ENCODE measurements around the gene KCNC4.

The KCNC4 gene

DNA sequence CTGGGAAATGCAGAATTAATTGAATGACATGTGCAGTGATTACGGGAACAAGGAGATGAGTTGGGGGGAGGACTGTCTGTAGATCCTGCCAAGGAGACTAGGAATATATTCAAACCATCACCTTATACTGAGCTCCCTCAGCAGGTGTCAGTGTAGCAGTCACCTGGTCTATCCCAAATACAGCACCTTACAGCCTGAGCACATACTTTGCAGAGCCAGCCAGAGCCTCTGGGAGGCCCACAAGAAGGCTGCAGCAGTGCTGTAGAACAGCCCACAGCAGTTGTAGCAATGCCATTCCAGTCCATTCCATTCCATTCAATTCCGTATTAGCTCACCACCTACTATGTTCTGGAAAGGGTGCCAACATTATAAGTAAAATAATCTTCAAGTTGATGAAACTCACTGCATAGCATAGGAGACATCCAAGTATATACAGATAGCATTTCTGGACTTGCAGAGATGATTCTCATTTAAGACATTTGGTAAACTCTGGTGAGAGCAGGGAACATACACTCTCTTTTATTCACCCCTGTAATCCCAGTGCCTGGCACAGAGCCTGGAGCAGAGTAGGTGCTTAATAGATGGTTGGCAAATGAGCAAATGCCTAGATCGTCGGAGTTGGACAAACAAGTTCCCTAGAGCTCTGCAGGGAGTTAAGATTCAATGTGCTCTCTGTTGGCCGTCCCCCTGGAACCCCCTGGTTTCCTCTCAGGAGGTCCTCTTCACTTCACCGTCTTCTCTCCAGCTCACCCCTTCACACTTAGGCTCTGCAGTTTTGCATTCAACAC lies 44.7 kb downstream of the KCNC4 start:
- DNase-seq (ENCODE audit: low read depth), result no peak

DNA sequence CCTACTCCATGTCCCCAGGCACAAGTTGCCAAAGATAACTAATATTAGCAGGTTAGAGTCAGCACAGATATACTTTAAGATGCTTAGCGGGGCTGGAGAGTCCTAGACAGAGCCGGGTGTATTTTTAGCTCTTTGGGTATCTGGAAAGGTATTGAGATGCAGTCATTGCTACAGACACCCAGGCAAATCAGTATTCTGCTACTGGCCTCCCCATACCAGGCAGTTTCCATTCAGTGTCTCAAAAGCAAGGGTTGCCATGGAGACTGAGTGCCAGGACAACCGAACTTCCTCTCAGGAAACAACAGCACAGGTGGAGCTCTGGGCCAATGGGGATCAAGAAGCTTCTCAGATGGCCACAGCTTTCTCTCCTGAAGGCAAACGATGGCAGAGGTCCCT lies 45.3 kb downstream of the KCNC4 start:
- DNase-seq (ENCODE audit: low read depth), result no peak

DNA sequence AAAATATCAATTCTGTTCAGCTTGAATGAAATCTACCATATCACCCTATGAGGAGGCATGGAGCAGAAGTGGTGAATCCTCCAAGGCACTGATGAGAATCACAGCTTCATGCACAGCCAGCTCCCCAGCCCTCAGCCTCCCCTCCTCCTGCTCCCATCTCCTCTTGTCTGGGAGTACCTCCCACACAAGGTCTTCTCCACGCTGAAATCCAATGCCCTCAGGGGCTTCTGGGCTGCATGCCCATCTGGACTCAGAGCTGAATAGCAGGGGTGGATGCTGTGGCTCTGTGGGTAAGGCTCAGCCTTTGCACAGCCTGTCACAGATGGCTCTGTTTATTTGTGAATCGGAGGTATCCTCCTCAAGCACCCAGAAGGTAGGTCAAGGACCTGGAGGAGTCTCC lies 48.6 kb downstream of the KCNC4 start:
- DNase-seq (ENCODE audit: low read depth), result no peak

DNA sequence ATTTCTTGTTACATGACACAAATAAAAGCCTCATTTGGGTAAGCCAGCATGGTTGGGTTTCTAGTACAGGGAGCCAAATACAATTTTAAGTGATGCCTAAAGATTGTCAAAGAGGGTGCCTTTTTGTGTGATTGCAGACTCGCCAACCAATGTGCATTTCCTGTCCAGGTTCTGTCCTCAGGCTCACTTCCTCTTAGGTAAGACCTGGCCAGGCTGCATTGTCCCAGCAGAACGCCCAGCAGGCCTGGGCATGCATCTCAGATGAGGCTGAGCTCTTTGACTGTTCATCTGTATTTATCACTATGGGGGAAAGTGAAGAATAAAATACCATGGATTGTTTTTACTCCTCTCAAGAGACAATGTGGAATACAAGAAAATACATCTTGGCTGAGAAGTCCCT lies 49.7 kb downstream of the KCNC4 start:
- no peak for DNase-seq (ENCODE audit: low read depth)

All from stimulated activated CD8-positive, alpha-beta memory T cell treated with anti-CD3 and anti-CD28 coated beads, Interleukin-12 subunit alpha, Interleukin-12 subunit beta, amount 100 ng/mL, for 1 hour (primary cell).